OCI-LY1 (cell line): ENCODE measurements around the gene LYPLA2.

ENCODE experiments used
- EZH2 ChIP-seq: fragments of 200-600 bp; sonication (generic), shearing (Covaris generic); IDR thresholded peaks from 2 replicates; pipeline ENCODE4 v1.8.0; 2017; ENCODE audit warnings: borderline replicate concordance, mixed run types, mild to moderate bottlenecking, antibody characterized with exemption, low read length, moderate library complexity, mixed read lengths
- TF ChIP-seq, protein P1 (sequence below): fragments of 200-600 bp; sonication (generic), shearing (Covaris generic); IDR thresholded peaks from 2 replicates; pipeline ENCODE4 v1.5.1; 2017; ENCODE audit warnings: mild to moderate bottlenecking, antibody characterized with exemption, low read length, moderate library complexity, mixed read lengths

DNA sequence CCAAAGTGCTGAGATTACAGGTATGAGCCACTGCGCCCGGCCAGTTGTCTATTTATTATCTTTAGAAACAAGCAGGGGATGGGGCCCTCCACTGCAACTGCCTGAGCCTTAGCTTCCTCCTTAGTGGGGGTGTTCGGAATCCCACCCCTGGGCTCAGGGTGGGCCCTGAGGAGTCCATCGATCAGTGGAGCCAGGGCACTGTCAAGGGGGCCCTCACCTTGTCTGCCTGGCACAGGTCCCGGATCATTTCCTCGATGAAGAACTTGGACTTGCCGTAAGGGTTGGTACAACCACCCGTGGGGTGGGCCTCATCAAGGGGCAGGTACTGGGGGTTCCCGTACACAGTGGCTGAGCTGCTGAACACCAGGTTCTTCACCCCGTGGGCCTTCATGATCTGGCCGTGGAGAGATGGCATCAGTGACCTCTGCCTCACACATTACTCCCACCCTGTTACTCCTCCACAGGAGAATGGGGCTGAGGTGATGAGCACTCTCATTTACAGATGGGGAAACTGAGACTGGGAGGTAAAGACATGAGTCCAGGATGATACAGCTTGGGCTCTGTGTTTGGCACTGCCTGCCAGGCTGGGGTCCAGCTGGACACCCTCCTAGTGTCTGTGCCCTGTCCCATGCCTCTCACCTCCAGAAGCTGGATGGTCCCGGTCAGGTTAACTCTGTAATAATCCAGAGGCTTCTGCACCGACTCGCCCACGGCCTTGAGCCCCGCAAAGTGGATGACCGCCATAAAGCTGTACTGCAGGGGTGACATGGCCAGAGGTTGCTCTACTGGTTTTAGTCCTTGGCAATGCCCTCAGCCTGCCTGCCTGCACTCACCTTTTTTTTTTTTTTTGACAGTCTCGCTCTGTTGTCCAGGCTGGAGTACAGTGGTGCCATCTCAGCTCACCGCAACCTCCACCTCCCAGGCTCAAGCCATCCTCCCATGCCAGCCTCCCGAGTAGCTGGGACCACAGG lies 6.8 kb downstream of the LYPLA2 start:
- no peak for TF ChIP-seq EZH2
- TF ChIP-seq, protein P1, sequence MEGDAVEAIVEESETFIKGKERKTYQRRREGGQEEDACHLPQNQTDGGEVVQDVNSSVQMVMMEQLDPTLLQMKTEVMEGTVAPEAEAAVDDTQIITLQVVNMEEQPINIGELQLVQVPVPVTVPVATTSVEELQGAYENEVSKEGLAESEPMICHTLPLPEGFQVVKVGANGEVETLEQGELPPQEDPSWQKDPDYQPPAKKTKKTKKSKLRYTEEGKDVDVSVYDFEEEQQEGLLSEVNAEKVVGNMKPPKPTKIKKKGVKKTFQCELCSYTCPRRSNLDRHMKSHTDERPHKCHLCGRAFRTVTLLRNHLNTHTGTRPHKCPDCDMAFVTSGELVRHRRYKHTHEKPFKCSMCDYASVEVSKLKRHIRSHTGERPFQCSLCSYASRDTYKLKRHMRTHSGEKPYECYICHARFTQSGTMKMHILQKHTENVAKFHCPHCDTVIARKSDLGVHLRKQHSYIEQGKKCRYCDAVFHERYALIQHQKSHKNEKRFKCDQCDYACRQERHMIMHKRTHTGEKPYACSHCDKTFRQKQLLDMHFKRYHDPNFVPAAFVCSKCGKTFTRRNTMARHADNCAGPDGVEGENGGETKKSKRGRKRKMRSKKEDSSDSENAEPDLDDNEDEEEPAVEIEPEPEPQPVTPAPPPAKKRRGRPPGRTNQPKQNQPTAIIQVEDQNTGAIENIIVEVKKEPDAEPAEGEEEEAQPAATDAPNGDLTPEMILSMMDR, result no peak
